ENCODE results near the gene NMNAT3. TPM values are rescaled to one million over a fixed set of nuclear protein-coding genes. Genes with fewer than 3 reads are reported as not detected.

The NMNAT3 gene
- total RNA-seq, 6 donors from 2014 or later, result 3.3 to 8.4 (median 5.5) TPM

DNA sequence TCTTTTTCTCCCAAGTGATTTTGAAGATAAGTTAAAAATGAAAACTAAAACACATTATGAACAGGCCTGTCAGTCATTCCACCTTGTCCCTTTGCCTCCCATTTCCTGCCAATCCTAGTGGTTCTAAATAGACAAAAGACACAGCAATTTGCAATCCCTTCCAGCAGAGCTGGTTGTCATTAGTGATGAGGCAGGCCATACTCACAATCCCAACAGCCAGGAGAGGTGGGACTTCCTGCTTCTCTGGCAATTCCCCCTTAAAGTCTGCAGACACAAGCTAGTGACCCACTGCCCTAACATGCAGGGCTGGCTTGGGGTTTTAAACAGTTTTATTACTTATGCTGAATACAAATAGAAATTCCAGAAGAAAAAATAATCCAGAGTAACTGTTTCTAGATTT is 99.9 kb downstream of the NMNAT3 start:
- no peak for DNase-seq
- ATAC-seq (ENCODE audit: low FRiP score in 2 of 2), result no peak

DNA sequence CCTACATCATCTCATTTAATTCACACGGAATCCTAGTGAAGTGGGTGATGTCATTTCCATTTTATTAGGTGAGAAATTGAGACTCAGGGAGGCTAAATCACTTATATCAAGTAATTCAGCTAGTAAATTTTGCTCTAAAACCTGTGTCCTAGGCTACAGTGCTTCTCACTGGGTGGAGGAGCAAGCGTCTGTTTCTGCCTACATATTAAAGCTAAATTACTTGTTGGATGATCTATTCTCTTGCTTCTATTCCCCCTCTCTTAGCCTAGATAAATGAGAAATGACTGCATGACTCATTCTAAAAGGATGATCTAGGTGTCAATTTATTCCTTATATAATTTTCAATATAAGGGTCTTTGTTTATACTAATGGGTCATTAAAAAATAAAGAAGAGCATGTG is 100.4 kb downstream of the NMNAT3 start:
- H3K27me3 ChIP-seq, result no peaks in the 10 kb centered on the region
- TF ChIP-seq, protein P1, sequence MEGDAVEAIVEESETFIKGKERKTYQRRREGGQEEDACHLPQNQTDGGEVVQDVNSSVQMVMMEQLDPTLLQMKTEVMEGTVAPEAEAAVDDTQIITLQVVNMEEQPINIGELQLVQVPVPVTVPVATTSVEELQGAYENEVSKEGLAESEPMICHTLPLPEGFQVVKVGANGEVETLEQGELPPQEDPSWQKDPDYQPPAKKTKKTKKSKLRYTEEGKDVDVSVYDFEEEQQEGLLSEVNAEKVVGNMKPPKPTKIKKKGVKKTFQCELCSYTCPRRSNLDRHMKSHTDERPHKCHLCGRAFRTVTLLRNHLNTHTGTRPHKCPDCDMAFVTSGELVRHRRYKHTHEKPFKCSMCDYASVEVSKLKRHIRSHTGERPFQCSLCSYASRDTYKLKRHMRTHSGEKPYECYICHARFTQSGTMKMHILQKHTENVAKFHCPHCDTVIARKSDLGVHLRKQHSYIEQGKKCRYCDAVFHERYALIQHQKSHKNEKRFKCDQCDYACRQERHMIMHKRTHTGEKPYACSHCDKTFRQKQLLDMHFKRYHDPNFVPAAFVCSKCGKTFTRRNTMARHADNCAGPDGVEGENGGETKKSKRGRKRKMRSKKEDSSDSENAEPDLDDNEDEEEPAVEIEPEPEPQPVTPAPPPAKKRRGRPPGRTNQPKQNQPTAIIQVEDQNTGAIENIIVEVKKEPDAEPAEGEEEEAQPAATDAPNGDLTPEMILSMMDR (IDR thresholded peaks at IDR 0.05), result no peak
- TF ChIP-seq EP300 (IDR thresholded peaks at IDR 0.05), result no peak
- no peak for TF ChIP-seq POLR2AphosphoS5 (IDR thresholded peaks at IDR 0.05)
- TF ChIP-seq POLR2A (IDR thresholded peaks at IDR 0.05), result no peak
- DNase-seq (no peak), ATAC-seq (ENCODE audit: low FRiP score in 2 of 2) (no peak)
- no peak overlapping the region for H3K4me3 ChIP-seq
- no peaks in the 10 kb centered on the region for H3K9me3 ChIP-seq
- WGBS, 2 donors, result 91 to 100% methylated on average over 2 of the region's 2 CpGs
- no peaks in the 10 kb centered on the region for H3K36me3 ChIP-seq
- no peak overlapping the region for H3K27ac ChIP-seq
- H3K4me1 ChIP-seq, result peaks cover 10 to 20% (median 13%) of the 10 kb centered on the region in 4 donors

More for the DNA sequence above, 99.9 kb downstream of the NMNAT3 start:
- Histone ChIP-seq H3K4me1 (peaks cover 7 to 16% (median 8%) of the 10 kb centered on the region in 4 donors), H3K9me3 (no peaks in the 10 kb centered on the region), H3K4me3 (no peak overlapping the region), H3K27me3 (no peaks in the 10 kb centered on the region), H3K36me3 (no peaks in the 10 kb centered on the region), H3K27ac (no peak overlapping the region)
- TF ChIP-seq EP300 (IDR thresholded peaks at IDR 0.05) (no peak), POLR2A (IDR thresholded peaks at IDR 0.05) (no peak), POLR2AphosphoS5 (IDR thresholded peaks at IDR 0.05) (no peak)
- TF ChIP-seq, protein P1 (IDR thresholded peaks at IDR 0.05), result no peak

DNA sequence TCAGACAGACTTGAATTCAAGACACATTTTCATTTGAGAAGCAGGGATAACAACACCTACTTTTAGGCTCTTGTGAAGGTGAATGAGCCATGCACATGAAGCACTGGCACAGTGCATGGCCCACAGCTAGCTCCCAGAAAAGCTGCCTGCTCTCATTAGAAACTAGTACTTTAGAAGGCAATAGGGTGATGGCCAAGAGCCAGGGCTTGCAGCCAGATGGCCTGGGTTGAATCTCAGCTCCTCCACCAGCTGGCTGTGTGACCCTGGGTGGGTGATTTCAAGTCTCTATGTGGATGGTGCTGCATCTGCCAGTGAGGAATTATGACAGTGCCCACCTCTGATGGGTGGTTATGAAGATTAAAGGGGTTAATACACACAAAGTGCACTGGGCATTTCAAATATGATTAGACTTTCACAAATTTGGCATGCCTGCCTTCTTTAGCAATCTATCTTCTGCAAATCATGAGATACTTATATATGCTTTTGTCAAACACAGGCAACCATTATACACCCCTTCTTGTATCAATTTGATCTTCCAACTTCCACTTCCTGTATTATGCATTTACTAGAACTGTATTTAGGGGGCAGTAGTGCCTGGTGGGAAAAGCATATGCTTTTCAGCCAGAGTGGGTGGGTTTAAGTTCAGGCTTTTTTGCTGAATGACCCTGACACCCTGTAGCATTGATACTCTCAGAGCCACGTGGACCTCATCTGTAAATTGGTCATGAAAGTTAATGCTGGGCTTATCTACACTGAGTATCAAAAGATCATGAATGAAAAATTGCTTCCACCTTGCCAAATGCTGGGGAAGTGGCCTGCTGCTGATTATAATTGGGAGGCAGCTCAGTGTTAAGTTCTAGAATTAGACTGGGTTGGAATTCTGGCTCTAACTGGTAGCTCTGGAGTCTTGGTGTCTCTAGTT is 103.5 kb downstream of the NMNAT3 start:
- no peak overlapping the region for H3K27ac ChIP-seq

DNA sequence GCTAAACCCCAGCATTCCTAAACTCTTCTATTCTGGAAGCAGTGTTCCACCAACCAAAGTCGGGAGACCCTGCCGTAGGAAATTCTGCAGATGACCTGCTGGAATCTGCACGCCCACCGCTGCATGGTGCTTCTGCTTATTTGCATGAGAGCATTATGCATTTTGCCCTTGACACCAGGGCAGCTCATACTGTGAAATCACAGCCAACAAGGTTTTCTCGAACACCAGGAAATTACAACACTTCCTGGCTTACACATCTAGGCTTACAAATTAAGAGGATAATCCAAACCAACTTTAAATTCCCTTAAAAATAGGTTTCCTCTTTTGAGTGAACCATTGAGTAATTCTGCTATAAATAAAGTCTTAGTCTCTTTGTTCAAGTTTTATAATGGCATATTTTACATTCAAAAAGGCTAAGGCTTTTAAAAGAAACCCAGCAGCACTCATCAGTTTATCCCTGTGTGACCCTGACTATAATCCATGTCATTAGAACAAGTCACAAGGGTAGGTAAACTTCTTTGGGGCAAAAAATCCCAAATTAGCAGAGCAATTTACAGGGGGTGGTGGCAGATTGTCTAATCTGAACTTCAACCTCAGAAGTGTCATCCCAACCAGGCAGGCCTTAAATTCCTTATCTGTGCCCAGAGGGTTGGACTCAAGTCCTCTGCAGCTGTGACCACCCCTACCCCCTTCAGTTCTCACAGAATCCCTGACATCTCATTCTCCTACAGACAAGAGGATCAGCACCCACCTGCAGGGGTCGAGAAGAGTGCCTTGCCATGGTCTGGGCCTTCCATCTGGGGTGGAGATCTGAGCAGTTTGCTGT is 104.7 kb downstream of the NMNAT3 start:
- no peaks in the 10 kb centered on the region for H3K27me3 ChIP-seq
- H3K4me1 ChIP-seq, result peaks cover 10 to 24% (median 13%) of the 10 kb centered on the region in 4 donors
- no peak overlapping the region for H3K4me3 ChIP-seq
- WGBS, 2 donors, result 44 to 46% methylated on average over 5 to 6 of the region's 6 CpGs
- DNase-seq (peak in 1 of 2 donors; percentile 34), ATAC-seq (ENCODE audit: low FRiP score in 2 of 2) (peak in 1 of 2 donors; percentile 73)
- no peaks in the 10 kb centered on the region for H3K36me3 ChIP-seq
- no peaks in the 10 kb centered on the region for H3K9me3 ChIP-seq
- TF ChIP-seq, protein P1 (IDR thresholded peaks at IDR 0.05), result no peak
- H3K27ac ChIP-seq, result no peak overlapping the region

More for the DNA sequence above, 103.5 kb downstream of the NMNAT3 start:
- TF ChIP-seq EP300 (IDR thresholded peaks at IDR 0.05), result no peak
- no peak for TF ChIP-seq POLR2A (IDR thresholded peaks at IDR 0.05)
- TF ChIP-seq, protein P1 (IDR thresholded peaks at IDR 0.05), result no peak
- no peak for TF ChIP-seq POLR2AphosphoS5 (IDR thresholded peaks at IDR 0.05)
- Histone ChIP-seq H3K4me1 (peaks cover 10 to 24% (median 13%) of the 10 kb centered on the region in 4 donors), H3K4me3 (no peak overlapping the region), H3K27me3 (no peaks in the 10 kb centered on the region), H3K36me3 (no peaks in the 10 kb centered on the region), H3K9me3 (no peaks in the 10 kb centered on the region)
- ATAC-seq (ENCODE audit: low FRiP score in 2 of 2), result peak in 1 of 2 donors; percentile 32
- DNase-seq, result no peak
- WGBS, 2 donors, result 25 to 50% methylated on average over 1 of the region's 1 CpG

All from upper lobe of left lung (tissue), 6 donors.